NB4 (cell line): ENCODE results near the gene MADCAM1.

Experiments used
- DNase-seq: peaks from one replicate; pipeline ENCODE4 v3.0.0; 2010; ENCODE audit warnings: low read depth
- H3K4me3 ChIP-seq: one replicate; pipeline ENCODE4 v1.5.1; 2011; ENCODE audit warnings: mild to moderate bottlenecking, low read depth, low read length, moderate library complexity
- MYC ChIP-seq: IDR thresholded peaks from 2 replicates; pipeline ENCODE4 v1.6.1; 2011; ENCODE audit warnings: low read depth, low read length
- POLR2A ChIP-seq: IDR thresholded peaks from 2 replicates; pipeline ENCODE4 v1.6.1; 2011; ENCODE audit warnings: mild to moderate bottlenecking; ENCODE audit not compliant: insufficient read length; ENCODE audit errors: extremely low read depth
- TF ChIP-seq, protein P1 (sequence below): IDR thresholded peaks from 2 replicates; pipeline ENCODE4 v1.6.1; 2011; ENCODE audit warnings: low read depth, low read length
- TF ChIP-seq, protein P2 (sequence below): IDR thresholded peaks from one replicate; pipeline ENCODE4 v1.5.1; 2012; ENCODE audit warnings: low read depth, low read length

Gene MADCAM1

DNA sequence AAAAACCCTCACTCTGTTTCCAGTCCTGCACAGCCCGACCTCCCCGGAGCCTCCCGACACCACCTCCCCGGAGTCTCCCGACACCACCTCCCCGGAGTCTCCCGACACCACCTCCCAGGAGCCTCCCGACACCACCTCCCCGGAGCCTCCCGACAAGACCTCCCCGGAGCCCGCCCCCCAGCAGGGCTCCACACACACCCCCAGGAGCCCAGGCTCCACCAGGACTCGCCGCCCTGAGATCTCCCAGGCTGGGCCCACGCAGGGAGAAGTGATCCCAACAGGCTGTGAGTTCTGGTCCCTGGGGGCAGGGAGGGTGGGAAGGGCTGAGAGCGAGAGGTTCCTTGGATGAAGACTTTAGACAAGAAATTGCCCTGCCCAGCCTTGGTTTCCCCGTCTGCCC lies 5.4 kb downstream of the MADCAM1 start:
- no peak overlapping the region for H3K4me3 ChIP-seq
- no peak for DNase-seq
- TF ChIP-seq MYC (no peak), POLR2A (no peak)
- TF ChIP-seq, protein P1, sequence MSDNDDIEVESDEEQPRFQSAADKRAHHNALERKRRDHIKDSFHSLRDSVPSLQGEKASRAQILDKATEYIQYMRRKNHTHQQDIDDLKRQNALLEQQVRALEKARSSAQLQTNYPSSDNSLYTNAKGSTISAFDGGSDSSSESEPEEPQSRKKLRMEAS: no peak
- TF ChIP-seq, protein P2, sequence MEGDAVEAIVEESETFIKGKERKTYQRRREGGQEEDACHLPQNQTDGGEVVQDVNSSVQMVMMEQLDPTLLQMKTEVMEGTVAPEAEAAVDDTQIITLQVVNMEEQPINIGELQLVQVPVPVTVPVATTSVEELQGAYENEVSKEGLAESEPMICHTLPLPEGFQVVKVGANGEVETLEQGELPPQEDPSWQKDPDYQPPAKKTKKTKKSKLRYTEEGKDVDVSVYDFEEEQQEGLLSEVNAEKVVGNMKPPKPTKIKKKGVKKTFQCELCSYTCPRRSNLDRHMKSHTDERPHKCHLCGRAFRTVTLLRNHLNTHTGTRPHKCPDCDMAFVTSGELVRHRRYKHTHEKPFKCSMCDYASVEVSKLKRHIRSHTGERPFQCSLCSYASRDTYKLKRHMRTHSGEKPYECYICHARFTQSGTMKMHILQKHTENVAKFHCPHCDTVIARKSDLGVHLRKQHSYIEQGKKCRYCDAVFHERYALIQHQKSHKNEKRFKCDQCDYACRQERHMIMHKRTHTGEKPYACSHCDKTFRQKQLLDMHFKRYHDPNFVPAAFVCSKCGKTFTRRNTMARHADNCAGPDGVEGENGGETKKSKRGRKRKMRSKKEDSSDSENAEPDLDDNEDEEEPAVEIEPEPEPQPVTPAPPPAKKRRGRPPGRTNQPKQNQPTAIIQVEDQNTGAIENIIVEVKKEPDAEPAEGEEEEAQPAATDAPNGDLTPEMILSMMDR: no peak

DNA sequence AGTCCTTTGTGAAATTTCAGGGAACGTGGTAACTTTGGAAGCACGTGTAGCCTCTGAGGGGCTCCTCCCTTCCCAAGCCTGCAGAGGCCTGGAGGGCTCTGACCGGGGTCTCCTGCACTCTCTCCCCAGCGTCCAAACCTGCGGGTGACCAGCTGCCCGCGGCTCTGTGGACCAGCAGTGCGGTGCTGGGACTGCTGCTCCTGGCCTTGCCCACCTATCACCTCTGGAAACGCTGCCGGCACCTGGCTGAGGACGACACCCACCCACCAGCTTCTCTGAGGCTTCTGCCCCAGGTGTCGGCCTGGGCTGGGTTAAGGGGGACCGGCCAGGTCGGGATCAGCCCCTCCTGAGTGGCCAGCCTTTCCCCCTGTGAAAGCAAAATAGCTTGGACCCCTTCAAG lies 8.3 kb downstream of the MADCAM1 start:
- H3K4me3 ChIP-seq: no peak overlapping the region
- DNase-seq: no peak
- TF ChIP-seq, protein P1: no peak
- TF ChIP-seq POLR2A: no peak
- TF ChIP-seq, protein P2: no peak
- no peak for TF ChIP-seq MYC

DNA sequence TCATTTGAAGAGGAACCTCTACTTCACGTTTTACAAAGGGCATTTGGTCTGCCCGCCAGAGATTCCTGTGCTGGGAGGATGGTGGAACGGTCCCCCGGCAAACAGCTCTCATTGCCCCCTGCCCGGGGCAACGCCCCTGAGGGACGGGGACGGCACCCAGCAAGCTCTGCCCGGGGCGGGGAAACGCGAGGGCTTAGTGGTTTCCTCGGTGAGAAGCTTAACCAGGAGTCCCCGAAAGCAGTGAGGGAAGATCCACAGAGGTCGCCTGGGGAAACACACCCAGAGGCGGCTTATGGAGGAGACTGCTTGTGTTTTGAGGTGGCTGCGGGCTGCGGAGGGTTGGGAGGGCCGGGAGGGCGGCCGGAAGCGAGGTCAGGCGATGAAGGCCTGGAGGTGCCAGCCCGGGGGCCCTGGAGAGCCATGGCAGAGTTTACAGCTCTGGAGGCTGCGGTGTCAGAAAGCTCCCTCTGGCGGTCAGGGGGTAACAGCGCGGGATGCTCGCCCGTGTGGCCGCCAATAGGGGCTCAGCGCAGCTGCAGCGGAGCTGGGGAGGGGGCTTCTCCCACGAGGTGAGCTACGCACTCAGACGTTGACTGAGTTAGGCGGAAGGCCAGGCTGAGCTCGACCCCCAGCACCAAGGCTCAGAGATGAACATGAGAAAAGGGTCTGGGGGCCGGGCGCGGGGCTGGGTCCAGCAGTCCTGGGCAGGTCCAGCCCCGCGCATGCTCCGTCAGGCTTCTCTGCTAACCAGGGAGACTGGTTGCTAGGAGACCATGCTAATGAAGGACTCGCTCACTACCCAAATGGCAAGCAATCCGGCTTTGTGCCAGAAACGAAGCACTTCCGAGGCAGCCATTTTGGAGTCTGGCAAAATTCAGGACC lies 10.4 kb downstream of the MADCAM1 start:
- peak; percentile 91 for DNase-seq
- peak overlapping the region; percentile 69 for H3K4me3 ChIP-seq
- TF ChIP-seq, protein P1: peak; percentile 31; the same call in 1 of the 2 replicates
- TF ChIP-seq, protein P2: peak; percentile 55
- TF ChIP-seq POLR2A: no peak
- TF ChIP-seq MYC: no peak

DNA sequence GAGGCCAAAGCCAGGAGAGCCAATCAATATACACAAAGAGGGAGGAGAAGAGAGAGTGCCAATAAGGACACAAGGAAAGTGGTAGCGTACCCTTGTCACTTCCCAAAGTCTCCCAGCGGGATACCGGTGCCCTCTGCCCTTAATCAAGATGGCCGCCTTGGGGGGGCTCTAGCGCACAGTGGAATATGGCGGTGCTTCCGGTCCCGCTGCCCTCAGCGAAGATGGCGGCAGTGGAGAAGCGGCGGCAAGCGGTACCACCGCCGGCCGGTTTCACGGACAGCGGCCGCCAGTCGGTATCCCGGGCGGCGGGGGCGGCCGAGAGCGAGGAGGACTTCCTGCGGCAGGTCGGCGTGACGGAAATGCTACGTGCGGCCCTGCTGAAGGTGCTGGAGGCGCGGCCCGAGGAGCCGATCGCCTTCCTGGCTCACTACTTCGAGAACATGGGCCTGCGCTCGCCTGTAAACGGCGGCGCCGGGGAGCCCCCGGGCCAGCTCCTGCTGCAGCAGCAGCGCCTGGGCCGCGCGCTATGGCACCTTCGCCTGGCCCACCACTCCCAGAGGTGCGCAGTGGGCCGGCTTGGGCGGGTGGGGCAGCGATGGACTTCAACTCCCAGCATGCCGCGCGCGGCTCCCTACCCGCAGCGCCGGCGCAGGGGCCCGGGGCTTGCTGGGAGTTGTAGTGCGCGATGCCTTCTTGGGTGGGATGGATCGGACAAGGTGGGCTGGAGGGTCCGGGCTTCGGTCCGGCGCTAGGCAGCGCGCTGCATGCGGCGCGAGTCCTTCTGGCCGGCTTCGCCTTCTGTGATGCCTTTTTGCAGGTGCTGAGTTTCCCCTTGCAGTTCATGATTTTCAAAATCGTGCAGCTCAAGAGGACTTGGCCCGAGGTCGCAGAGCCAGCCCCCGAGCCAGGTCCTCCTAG lies 11.3 kb downstream of the MADCAM1 start, which contains the start of gene TPGS1:
TPGS1 (plus strand) TSS at position 212 of the 918 bp plus-strand sequence; CDS start at position 222, 10 bp downstream.
- TF ChIP-seq, protein P2: no peak
- no peak for TF ChIP-seq MYC
- no peak for TF ChIP-seq POLR2A
- TF ChIP-seq, protein P1: no peak
- peak within 1 kb of the TSS; percentile 69 for H3K4me3 ChIP-seq
- DNase-seq: peak; percentile 96

DNA sequence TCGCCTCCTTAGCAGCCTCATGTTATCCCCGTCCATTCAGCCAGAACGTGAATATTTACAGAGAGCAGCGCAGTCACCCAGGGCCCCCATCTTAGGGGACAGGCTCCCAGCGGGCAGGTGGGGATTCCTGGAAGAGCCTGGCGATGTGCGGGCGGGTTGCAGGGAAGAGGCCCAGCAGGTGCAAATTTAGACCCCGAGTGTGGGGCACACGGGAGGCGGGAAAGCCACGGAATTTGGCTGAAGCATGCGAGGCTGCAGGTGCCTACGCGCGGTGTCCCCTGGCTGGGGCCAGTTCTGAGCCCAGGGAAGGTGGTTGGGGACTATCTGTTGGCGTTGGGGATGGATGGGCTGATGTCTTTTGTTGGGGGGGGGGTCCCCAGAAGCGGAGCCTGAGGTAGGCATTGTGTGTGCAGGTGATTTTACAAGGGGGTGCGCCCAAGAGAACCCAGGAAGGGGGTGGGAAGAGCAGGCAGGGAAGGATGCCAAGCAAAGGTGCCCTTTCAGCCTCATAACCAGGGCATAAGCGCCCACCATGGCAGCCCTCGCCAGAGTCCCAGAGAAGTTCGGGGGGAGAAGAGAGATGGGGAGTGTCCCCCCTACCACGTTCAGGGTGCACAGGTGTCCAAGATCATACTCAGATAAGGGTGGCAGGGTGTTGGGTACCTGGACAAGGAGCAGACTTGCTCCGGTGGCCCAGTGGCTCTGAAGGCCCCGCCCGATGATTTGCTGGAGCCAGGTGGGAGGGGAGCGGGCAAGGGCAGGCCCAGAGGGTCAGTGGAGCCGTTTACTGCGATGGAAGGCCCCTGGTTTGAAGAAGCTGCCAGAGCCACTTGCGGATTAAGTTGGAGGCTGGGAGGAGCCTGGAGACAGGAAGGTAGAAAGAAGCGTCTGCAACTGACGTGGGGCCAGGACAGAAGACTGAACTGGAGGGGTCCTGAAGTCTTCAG lies 12.2 kb downstream of the MADCAM1 start:
- TF ChIP-seq, protein P2: no peak
- TF ChIP-seq, protein P1: no peak
- TF ChIP-seq POLR2A: no peak
- no peak for TF ChIP-seq MYC
- H3K4me3 ChIP-seq: peak overlapping the region; percentile 69
- no peak for DNase-seq
